ENCODE results near the gene SYT7. TPM values are rescaled to one million over a fixed set of nuclear protein-coding genes. Genes with fewer than 3 reads are reported as not detected.

The SYT7 gene
- total RNA-seq, 2 donors from 2014 or later, result 8.6 to 12.2 TPM

DNA sequence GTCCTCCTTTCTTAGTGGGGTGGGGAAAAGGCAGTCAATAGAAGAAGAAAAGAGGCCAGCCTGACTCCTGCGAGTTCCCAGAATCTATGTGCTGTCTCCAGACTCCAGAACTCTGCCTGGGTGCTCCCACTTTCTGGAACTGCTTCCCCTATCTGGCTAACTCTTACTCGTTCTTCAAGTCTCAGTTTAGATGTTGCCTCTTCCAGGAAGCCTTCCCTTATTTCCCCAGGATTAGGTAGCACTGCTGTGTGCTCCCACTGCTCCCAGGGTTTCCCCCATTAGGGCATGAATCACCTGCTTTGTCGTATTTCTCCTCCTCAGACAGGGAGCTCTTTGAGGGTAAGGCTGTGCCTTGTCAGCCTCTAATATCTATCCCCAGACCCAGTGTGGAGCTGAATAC lies 17.5 kb upstream of the SYT7 start:
- no peaks in the 10 kb centered on the region for H3K4me1 ChIP-seq
- no peak overlapping the region for H3K27ac ChIP-seq

DNA sequence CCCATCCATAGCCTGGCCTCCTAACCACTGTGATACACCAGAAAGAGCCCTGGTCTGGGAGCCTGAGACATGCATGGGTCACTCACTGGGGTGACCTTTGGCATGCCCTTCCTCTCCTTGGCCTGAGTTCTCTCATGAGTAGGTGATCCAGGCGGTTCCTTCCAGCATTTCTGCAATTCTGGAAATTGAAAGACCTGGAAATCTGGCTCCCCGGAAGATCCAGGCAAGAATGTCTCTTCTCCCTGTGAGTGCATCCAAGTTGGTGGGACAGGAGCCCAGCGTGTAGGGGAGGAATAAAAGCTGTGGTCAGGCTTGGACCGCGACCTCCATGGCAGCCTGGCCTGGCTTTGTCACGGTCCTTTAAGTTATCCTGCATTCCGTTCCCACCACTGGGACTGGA lies 16.1 kb upstream of the SYT7 start:
- Histone ChIP-seq H3K27ac (no peak overlapping the region), H3K4me1 (no peaks in the 10 kb centered on the region), H3K27me3 (no peaks in the 10 kb centered on the region), H3K9me3 (no peaks in the 10 kb centered on the region), H3K4me3 (no peak overlapping the region), H3K36me3 (replicated peaks in 1 of 2; ENCODE audit: insufficient read depth in 1 of 2, low read depth in 2 of 2) (no peaks in the 10 kb centered on the region)
- ATAC-seq, result no peak
- no peak for DNase-seq
- no peak for TF ChIP-seq POLR2A (IDR thresholded peaks at IDR 0.05)
- TF ChIP-seq, protein P1, sequence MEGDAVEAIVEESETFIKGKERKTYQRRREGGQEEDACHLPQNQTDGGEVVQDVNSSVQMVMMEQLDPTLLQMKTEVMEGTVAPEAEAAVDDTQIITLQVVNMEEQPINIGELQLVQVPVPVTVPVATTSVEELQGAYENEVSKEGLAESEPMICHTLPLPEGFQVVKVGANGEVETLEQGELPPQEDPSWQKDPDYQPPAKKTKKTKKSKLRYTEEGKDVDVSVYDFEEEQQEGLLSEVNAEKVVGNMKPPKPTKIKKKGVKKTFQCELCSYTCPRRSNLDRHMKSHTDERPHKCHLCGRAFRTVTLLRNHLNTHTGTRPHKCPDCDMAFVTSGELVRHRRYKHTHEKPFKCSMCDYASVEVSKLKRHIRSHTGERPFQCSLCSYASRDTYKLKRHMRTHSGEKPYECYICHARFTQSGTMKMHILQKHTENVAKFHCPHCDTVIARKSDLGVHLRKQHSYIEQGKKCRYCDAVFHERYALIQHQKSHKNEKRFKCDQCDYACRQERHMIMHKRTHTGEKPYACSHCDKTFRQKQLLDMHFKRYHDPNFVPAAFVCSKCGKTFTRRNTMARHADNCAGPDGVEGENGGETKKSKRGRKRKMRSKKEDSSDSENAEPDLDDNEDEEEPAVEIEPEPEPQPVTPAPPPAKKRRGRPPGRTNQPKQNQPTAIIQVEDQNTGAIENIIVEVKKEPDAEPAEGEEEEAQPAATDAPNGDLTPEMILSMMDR (IDR thresholded peaks at IDR 0.05), result no peak
- WGBS, 2 donors, result 90 to 91% methylated on average over 6 to 7 of the region's 7 CpGs
- intact Hi-C loops (cut with DNase I), result no loop called here

More for the DNA sequence above, 17.5 kb upstream of the SYT7 start:
- Histone ChIP-seq H3K9me3 (no peaks in the 10 kb centered on the region), H3K36me3 (replicated peaks in 1 of 2; ENCODE audit: insufficient read depth in 1 of 2, low read depth in 2 of 2) (no peaks in the 10 kb centered on the region), H3K27me3 (no peaks in the 10 kb centered on the region), H3K4me3 (no peak overlapping the region)
- TF ChIP-seq POLR2A (IDR thresholded peaks at IDR 0.05), result no peak
- TF ChIP-seq, protein P1 (IDR thresholded peaks at IDR 0.05), result no peak
- WGBS, 2 donors, result 46 to 50% methylated on average over 3 of the region's 3 CpGs
- intact Hi-C loops (cut with DNase I), result no loop called here
- ATAC-seq (no peak), DNase-seq (no peak)

DNA sequence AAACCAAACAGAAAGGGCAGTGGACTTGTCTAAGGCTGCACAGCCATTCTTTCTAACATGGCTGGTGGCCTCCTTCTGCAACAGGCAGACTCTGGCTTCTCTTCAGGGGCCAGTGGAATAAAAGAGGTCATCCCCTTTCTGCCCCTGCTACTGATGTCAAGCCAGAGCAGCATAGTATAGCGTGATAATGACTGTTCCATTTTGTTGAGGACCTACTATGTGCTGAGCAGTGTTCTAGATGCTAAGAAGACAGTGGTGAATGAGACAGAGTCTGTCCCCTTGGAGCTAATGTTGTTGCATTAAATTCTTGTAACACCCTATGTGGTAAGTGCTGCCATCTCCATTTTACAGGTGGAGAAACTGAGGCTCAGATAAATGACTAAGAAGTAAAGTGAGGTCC lies 15.7 kb upstream of the SYT7 start:
- Histone ChIP-seq H3K27ac (no peak overlapping the region), H3K4me3 (no peak overlapping the region), H3K4me1 (no peaks in the 10 kb centered on the region), H3K36me3 (replicated peaks in 1 of 2; ENCODE audit: insufficient read depth in 1 of 2, low read depth in 2 of 2) (no peaks in the 10 kb centered on the region), H3K9me3 (no peaks in the 10 kb centered on the region), H3K27me3 (no peaks in the 10 kb centered on the region)
- ATAC-seq (no peak), DNase-seq (no peak)
- intact Hi-C loops (cut with DNase I), result no loop called here
- WGBS, 2 donors, result 43 to 59% methylated on average over 1 of the region's 1 CpG
- TF ChIP-seq, protein P1 (IDR thresholded peaks at IDR 0.05), result no peak
- TF ChIP-seq POLR2A (IDR thresholded peaks at IDR 0.05), result no peak

DNA sequence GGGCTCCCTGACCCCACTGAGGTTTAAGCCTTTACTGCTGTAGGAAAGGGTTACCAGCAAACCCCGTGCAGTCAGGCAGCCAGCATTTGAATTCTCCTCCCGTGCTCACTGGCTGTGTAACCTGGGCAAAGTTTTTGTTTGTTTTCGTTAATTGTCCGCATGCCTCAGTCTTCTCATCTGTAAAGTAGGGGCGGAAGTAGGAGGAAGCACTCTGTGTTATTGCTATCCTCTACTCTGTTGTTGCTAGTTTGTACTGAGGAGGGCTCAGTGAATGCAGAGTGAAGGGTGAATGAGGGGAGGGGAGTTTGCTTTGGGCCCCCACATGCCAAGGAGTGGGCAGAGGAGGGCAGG lies 14.0 kb upstream of the SYT7 start:
- Histone ChIP-seq H3K36me3 (replicated peaks in 1 of 2; ENCODE audit: insufficient read depth in 1 of 2, low read depth in 2 of 2) (no peaks in the 10 kb centered on the region), H3K27ac (no peak overlapping the region), H3K9me3 (no peaks in the 10 kb centered on the region), H3K4me3 (no peak overlapping the region), H3K27me3 (no peaks in the 10 kb centered on the region), H3K4me1 (no peaks in the 10 kb centered on the region)
- intact Hi-C loops (cut with DNase I), result no loop called here
- 61 to 62% methylated on average over 5 of the region's 5 CpGs for WGBS, 2 donors
- TF ChIP-seq, protein P1 (IDR thresholded peaks at IDR 0.05), result no peak
- no peak for TF ChIP-seq POLR2A (IDR thresholded peaks at IDR 0.05)
- DNase-seq (no peak), ATAC-seq (no peak)

DNA sequence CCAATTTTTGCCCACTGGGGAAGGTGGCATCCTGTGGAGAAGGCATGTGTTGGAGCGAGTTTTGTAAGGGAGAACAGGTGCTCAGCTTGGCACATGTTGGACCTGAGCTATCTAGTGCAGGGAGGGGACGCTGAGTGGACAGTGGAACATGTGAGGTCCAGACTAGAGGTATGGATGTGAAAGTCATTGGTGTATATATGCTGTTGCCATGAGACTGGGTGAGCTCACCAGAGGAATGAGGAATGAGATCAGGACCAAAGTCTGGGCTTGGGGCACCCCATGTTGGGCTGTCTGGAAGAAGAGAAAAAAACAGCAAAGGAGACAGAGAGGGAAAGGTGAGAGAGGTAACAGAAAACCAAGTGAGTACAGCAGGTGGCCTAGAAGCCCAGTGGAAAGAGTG lies 12.3 kb upstream of the SYT7 start:
- intact Hi-C loops (cut with DNase I), result no loop called here
- H3K27me3 ChIP-seq, result no peaks in the 10 kb centered on the region
- DNase-seq, result no peak
- H3K27ac ChIP-seq, result no peak overlapping the region
- 79 to 85% methylated on average over 2 of the region's 2 CpGs for WGBS, 2 donors
- ATAC-seq, result no peak
- H3K36me3 ChIP-seq (replicated peaks in 1 of 2; ENCODE audit: insufficient read depth in 1 of 2, low read depth in 2 of 2), result no peaks in the 10 kb centered on the region
- H3K4me3 ChIP-seq, result no peak overlapping the region
- peaks cover 7% of the 10 kb centered on the region for H3K4me1 ChIP-seq
- TF ChIP-seq POLR2A (IDR thresholded peaks at IDR 0.05), result no peak
- TF ChIP-seq, protein P1 (IDR thresholded peaks at IDR 0.05), result no peak
- H3K9me3 ChIP-seq, result no peaks in the 10 kb centered on the region
